GM19397 (cell line): Measurements from ENCODE around the gene CDIPT.
"Not testable (repeated sequence)": the region's sequence is repeated elsewhere in the genome, so short reads cannot be mapped to it uniquely, and the experiment has no call there.

Experiments
- ATAC-seq: cut with Tn5 transposase; IDR thresholded peaks from one replicate; pipeline ENCODE4 v1.9.1; 2021; ENCODE audit warnings: mild to moderate bottlenecking, moderate library complexity; ENCODE audit not compliant: unreplicated experiment

The CDIPT gene

GRCh38 chr16:29862884-29863668 is at the start of gene CDIPT:
Gene CDIPT, minus strand, starts transcription at chr16:29863226. Its CDS starts 369 bp downstream, at chr16:29862857.
- peak; percentile 85 for ATAC-seq

- ATAC-seq: no peak
Measured at GRCh38 chr16:29912087-29912486, 49.1 kb upstream of the CDIPT start.

GRCh38 chr16:29911676-29912010 is 48.6 kb upstream of the CDIPT start:
- no peak for ATAC-seq

GRCh38 chr16:29910819-29911675 is 48.0 kb upstream of the CDIPT start:
- no peak for ATAC-seq

GRCh38 chr16:29909851-29910250 is 46.8 kb upstream of the CDIPT start:
- not testable (repeated sequence) for ATAC-seq

- ATAC-seq: no peak
Measured at GRCh38 chr16:29909391-29909790, 46.4 kb upstream of the CDIPT start.

GRCh38 chr16:29908719-29909220 is 45.7 kb upstream of the CDIPT start:
- no peak for ATAC-seq

GRCh38 chr16:29907973-29908372 is 44.9 kb upstream of the CDIPT start:
- ATAC-seq: no peak

GRCh38 chr16:29906520-29907244 is 43.7 kb upstream of the CDIPT start:
- ATAC-seq: no peak

GRCh38 chr16:29905668-29906067 is 42.6 kb upstream of the CDIPT start:
- no peak for ATAC-seq

GRCh38 chr16:29904947-29905346 is 41.9 kb upstream of the CDIPT start:
- no peak for ATAC-seq

- no peak for ATAC-seq
Measured at GRCh38 chr16:29903590-29903989, 40.6 kb upstream of the CDIPT start.

- ATAC-seq: no peak
Measured at GRCh38 chr16:29901607-29901945, 38.5 kb upstream of the CDIPT start.

GRCh38 chr16:29900888-29901606 is 38.0 kb upstream of the CDIPT start:
- ATAC-seq: no peak

- ATAC-seq: peak; percentile 72
Measured at GRCh38 chr16:29900102-29900887, 37.3 kb upstream of the CDIPT start, which contains the start of gene ASPHD1. Gene ASPHD1, plus strand, starts transcription at chr16:29900488. Its CDS starts 484 bp downstream, at chr16:29900972.

- ATAC-seq: no peak
Measured at GRCh38 chr16:29899516-29900101, 36.6 kb upstream of the CDIPT start, which contains the start of gene SEZ6L2. Gene SEZ6L2, minus strand, starts transcription at chr16:29899550. Its CDS starts 531 bp downstream, at chr16:29899019.

GRCh38 chr16:29898804-29899515 is 35.9 kb upstream of the CDIPT start:
- no peak for ATAC-seq

GRCh38 chr16:29898135-29898803 is 35.2 kb upstream of the CDIPT start:
- ATAC-seq: no peak
